Bronchial epithelial cell (primary cell): ENCODE measurements around the gene TNPO3. TPM values are rescaled to one million over a fixed set of nuclear protein-coding genes. Genes with fewer than 3 reads are reported as not detected.

Experiments used
- DNase-seq: peaks from one replicate; pipeline ENCODE4 v3.0.0-alpha.2; 2010; ENCODE audit warnings: low read depth
- FAIRE-seq: peaks from 2 replicates; lab custom pipeline; 2011; peaks lifted over from hg19 to GRCh38; lab: Jason Lieb, UNC
- H3K27me3 ChIP-seq: 2 replicates; pipeline ENCODE4 v1.5.1; 2011; ENCODE audit warnings: low read length; ENCODE audit not compliant: control insufficient read depth, insufficient read depth
- H3K36me3 ChIP-seq: 2 replicates; pipeline ENCODE4 v1.5.1; 2011; ENCODE audit warnings: low read length; ENCODE audit not compliant: control insufficient read depth, insufficient read depth
- H3K4me3 ChIP-seq: 2 replicates; pipeline ENCODE4 v1.5.1; 2011; ENCODE audit warnings: mild to moderate bottlenecking, low read depth, low read length, control low read depth
- CTCF ChIP-seq: IDR thresholded peaks from 2 replicates; pipeline ENCODE4 v1.5.1; 2011; ENCODE audit warnings: mild to moderate bottlenecking, moderate library complexity, low read length, control low read depth, inconsistent platforms; ENCODE audit not compliant: insufficient read depth, severe bottlenecking
- total RNA-seq: library from RNA; depleted of rRNA; stranded (reverse); fragments of >200 nt; gene quantifications from 2 replicates; pipeline ENCODE4 v1.2.1, GENCODE V29; 2014

Gene TNPO3
- total RNA-seq, 1 donor from 2014 or later, result 62.9 TPM

- Histone ChIP-seq H3K4me3 (peak overlapping the region; percentile 64), H3K36me3 (no peaks in the 10 kb centered on the region), H3K27me3 (no peaks in the 10 kb centered on the region)
- FAIRE-seq (no peak), DNase-seq (no peak)
- no peak for TF ChIP-seq CTCF
Observed at GRCh38 chr7:128938544-128939074, 116.3 kb downstream of the TNPO3 start.

- Histone ChIP-seq H3K36me3 (no peaks in the 10 kb centered on the region), H3K4me3 (peak within 1 kb of the TSS; percentile 64), H3K27me3 (no peaks in the 10 kb centered on the region)
- TF ChIP-seq CTCF, result no peak
- no peak for FAIRE-seq
- DNase-seq, result peak; percentile 21
Observed at GRCh38 chr7:128937647-128938543, 117.0 kb downstream of the TNPO3 start, which contains the start of gene IRF5. TSS of gene IRF5 (plus strand) at chr7:128937927. CDS start at chr7:128942082, 4,155 bp downstream.

- no peak for TF ChIP-seq CTCF
- Histone ChIP-seq H3K27me3 (no peaks in the 10 kb centered on the region), H3K4me3 (peak overlapping the region; percentile 64), H3K36me3 (no peaks in the 10 kb centered on the region)
- DNase-seq (no peak), FAIRE-seq (no peak)
Observed at GRCh38 chr7:128937271-128937646, 117.7 kb downstream of the TNPO3 start.

- H3K27me3 ChIP-seq, result no peaks in the 10 kb centered on the region
- no peak overlapping the region for H3K4me3 ChIP-seq
- no peak for DNase-seq
- no peaks in the 10 kb centered on the region for H3K36me3 ChIP-seq
- no peak for FAIRE-seq
- TF ChIP-seq CTCF, result no peak
Observed at GRCh38 chr7:128936798-128937197, 118.1 kb downstream of the TNPO3 start.

- DNase-seq (no peak), FAIRE-seq (no peak)
- no peaks in the 10 kb centered on the region for H3K27me3 ChIP-seq
- H3K36me3 ChIP-seq, result no peaks in the 10 kb centered on the region
- H3K4me3 ChIP-seq, result no peak overlapping the region
- no peak for TF ChIP-seq CTCF
Observed at GRCh38 chr7:128935342-128935730, 119.6 kb downstream of the TNPO3 start.
